Neutrophil (primary cell): ENCODE measurements around the gene GCA.
A peak's percentile ranks its signal among the peaks of the same experiment; 100 is the strongest.

Experiments used
- H3K27ac ChIP-seq: fragments of 200-600 bp; sonication (generic); 2 replicates; pipeline ENCODE4 v1.5.1; 2016; ENCODE audit warnings: mild to moderate bottlenecking, moderate library complexity
- H3K27me3 ChIP-seq: fragments of 200-600 bp; sonication (generic); 2 replicates; pipeline ENCODE4 v1.6.0; 2016; ENCODE audit warnings: mild to moderate bottlenecking
- H3K36me3 ChIP-seq: fragments of 200-600 bp; sonication (generic); 2 replicates; pipeline ENCODE4 v1.5.1; 2017
- H3K4me1 ChIP-seq, 2 experiments: fragments of 200-600 bp in 1 of 2; sonication (generic) in 1 of 2; 1 replicate in 1 of 2; 2 replicates in 1 of 2; pipeline versions ENCODE4 v1.5.1 to v1.6.1; 2013 to 2016; ENCODE audit warnings: low read depth in 1 of 2, low read length in 1 of 2, mild to moderate bottlenecking in 1 of 2, moderate library complexity in 1 of 2; ENCODE audit not compliant: control insufficient read depth in 1 of 2, insufficient read depth in 1 of 2
- H3K4me3 ChIP-seq, 2 experiments: fragments of 200-600 bp in 1 of 2; sonication (generic) in 1 of 2; 1 replicate in 1 of 2; 2 replicates in 1 of 2; pipeline ENCODE4 v1.5.1; 2013 to 2016; ENCODE audit warnings: low read depth in 1 of 2, low read length in 1 of 2, mild to moderate bottlenecking in 1 of 2, moderate library complexity in 1 of 2
- H3K9me3 ChIP-seq: fragments of 200-600 bp; sonication (generic); 2 replicates; pipeline ENCODE4 v1.5.1; 2016
- CTCF ChIP-seq: fragments of 200-600 bp; sonication (generic); IDR thresholded peaks from 2 replicates; pipeline ENCODE4 v1.5.1; 2016; ENCODE audit warnings: antibody characterized with exemption

GCA gene

DNA sequence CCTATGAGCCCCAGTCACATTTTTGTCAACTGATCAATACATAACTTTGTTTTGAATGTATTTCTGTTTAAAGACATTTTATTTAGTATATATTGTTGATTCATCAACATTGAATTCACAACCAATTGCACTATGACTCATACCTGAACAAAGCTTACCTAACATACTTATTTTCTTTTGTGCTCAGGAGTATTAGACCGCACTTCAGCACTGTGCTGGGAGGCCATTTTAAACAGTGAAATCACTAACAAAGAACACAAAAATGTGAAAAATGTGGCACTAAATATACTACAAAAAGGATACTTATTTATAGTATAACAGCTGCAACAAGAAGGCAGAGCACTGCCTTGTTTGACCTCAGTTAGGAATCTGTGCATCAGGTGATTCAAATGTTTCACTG lies 13.1 kb upstream of the GCA start:
- Histone ChIP-seq H3K27me3 (no peaks in the 10 kb centered on the region), H3K36me3 (no peaks in the 10 kb centered on the region), H3K4me1 (peaks cover 27 to 33% of the 10 kb centered on the region in 2 experiments), H3K27ac (no peak overlapping the region), H3K9me3 (no peaks in the 10 kb centered on the region), H3K4me3 (no peak overlapping the region)
- no peak for TF ChIP-seq CTCF

DNA sequence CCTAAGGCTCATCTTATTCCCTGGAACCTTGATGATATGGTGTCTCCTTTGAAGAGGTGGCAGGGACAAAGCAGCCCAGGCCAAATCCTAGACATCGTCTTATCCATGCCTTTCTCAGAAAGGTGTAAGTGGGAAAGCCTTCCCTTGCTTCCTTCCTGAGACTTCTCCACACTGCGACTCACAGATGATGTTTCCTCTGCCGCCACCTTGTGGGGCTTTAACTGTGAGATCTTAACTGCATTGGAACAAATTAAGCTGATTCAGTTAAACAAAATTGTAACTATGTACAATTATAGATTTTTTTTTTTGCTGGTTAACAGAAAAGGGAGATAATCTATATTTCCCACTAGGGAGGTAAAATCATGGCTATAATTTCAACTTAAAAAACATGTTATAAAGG lies 10.0 kb upstream of the GCA start:
- H3K27me3 ChIP-seq = no peaks in the 10 kb centered on the region
- H3K4me1 ChIP-seq = peaks cover 45 to 48% of the 10 kb centered on the region in 2 experiments
- H3K27ac ChIP-seq = peak overlapping the region; percentile 23
- TF ChIP-seq CTCF = peak; percentile 39
- H3K9me3 ChIP-seq = no peaks in the 10 kb centered on the region
- no peak overlapping the region for H3K4me3 ChIP-seq
- no peaks in the 10 kb centered on the region for H3K36me3 ChIP-seq

GRCh38 chr2:162337868-162338267 lies 6.1 kb upstream of the GCA start:
- Histone ChIP-seq H3K4me1 (peaks cover 82 to 84% of the 10 kb centered on the region in 2 experiments), H3K27ac (peak overlapping the region; percentile 97)

GRCh38 chr2:162340822-162341221 lies 3.1 kb upstream of the GCA start:
- H3K27ac ChIP-seq = peak overlapping the region; percentile 97
- H3K9me3 ChIP-seq = no peaks in the 10 kb centered on the region
- peaks cover under 1% of the 10 kb centered on the region for H3K36me3 ChIP-seq
- TF ChIP-seq CTCF = no peak
- peak overlapping the region; percentile 38 to 97 for H3K4me3 ChIP-seq
- no peaks in the 10 kb centered on the region for H3K27me3 ChIP-seq
- peaks cover 75 to 77% of the 10 kb centered on the region in 2 experiments for H3K4me1 ChIP-seq

More at GRCh38 chr2:162337868-162338267, 6.1 kb upstream of the GCA start:
- Histone ChIP-seq H3K36me3 (no peaks in the 10 kb centered on the region), H3K9me3 (no peaks in the 10 kb centered on the region), H3K4me3 (peak overlapping the region in 1 of 2 experiments; percentile 18), H3K27me3 (no peaks in the 10 kb centered on the region)
- TF ChIP-seq CTCF = no peak

GRCh38 chr2:162342321-162342720 lies 1.6 kb upstream of the GCA start:
- H3K9me3 ChIP-seq = no peaks in the 10 kb centered on the region
- H3K36me3 ChIP-seq = peaks cover 9% of the 10 kb centered on the region
- peaks cover 73 to 76% of the 10 kb centered on the region in 2 experiments for H3K4me1 ChIP-seq
- H3K27me3 ChIP-seq = no peaks in the 10 kb centered on the region
- TF ChIP-seq CTCF = no peak
- peak overlapping the region; percentile 84 to 97 for H3K4me3 ChIP-seq
- H3K27ac ChIP-seq = peak overlapping the region; percentile 97

GRCh38 chr2:162342841-162343240 lies 1.1 kb upstream of the GCA start:
- Histone ChIP-seq H3K27ac (peak overlapping the region; percentile 97), H3K4me3 (peak overlapping the region; percentile 84 to 97), H3K36me3 (peaks cover 14% of the 10 kb centered on the region), H3K9me3 (no peaks in the 10 kb centered on the region), H3K4me1 (peaks cover 73 to 76% of the 10 kb centered on the region in 2 experiments), H3K27me3 (no peaks in the 10 kb centered on the region)
- no peak for TF ChIP-seq CTCF
